Amniotic stem cell (primary cell): ENCODE measurements around the gene MAFG.
A peak's percentile ranks its signal among the peaks of the same experiment; 100 is the strongest.
"Not testable (repeated sequence)": the region's sequence is repeated elsewhere in the genome, so short reads cannot be mapped to it uniquely, and the experiment has no call there.

Experiments
- DNase-seq: peaks from one replicate; lab custom pipeline; 2025; lab: John Stamatoyannopoulos, UW

MAFG gene

DNA sequence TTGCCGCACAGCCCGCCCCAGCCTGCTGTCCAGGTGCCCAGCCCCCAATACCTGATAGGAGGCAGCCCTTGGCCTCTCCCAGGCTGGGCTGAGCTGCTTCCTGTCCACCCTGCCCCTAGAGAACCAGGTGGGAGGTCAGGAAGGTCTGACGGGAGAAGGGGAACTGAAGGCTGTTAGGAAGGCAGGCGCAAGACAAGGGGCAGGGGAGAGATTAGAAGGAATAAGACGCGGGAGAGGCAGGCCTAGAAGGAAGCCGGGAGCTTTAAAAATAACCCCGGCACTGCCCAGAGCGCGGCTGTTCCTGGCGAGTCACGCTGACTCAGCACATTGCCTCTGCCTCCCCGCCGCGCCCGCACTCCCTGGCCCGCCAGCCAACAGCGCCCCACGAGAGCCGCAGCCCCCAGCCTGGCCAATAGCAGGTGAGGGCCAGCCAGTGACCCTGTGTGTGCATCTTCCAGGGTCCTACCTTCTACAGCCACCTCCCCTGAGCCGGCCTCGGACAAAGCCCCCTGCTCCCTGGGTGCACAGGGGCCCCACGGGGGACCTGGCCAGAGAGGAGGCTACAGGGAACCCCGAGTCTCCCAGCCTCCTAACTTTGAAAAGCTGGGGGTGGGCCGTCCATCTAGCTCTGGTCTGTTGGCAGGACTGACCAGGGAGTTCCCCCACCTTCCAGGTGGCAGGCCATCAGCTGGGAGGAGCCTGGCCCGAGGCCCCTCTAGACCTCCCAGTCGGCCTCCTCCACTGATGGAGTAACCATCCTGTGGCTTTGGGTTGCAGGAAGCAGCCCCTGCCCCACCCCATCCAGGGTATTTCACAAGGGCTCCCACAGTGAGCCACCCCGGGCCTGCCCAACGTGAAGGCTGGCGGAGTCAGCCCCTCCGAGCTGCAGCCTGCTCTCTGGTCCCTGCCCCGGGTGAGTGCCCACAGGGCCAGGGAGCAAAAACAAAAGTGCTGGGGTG is 4.0 kb downstream of the MAFG start:
- DNase-seq, result peak; percentile 30

DNA sequence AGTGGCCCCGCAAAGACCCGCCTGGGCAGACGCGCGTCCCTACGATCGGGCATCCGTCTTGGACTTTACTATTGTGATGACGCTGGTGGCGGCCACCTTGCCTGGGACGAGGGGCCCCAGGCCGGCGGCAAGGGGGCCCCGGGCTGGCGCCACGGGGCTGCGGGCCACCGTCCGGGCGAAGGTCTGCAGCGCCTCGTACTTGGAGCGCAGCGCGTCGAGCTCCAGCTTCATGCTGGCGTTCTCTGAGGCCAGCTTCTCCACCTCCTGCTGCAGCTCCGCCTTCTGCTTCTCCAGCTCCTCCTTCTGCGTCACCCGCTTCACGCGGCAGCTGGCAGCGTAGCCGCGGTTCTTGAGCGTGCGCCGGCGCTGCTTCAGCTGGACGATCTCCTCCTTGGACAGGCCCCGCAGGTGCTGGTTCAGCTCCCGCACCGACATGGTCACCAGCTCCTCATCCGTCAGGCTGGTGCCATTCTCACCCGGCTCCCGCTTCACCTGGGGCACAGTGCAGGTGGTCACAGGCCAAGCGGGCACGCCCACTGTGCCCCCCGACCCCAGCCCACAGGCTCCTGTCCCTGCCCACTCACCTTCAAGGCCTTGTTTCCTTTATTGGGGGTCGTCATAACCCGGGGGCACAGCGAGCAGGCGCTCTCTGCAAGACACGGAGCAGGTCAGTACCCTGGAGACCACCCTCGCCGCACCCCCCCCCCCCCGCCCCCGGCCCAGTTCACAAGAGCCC is 4.8 kb downstream of the MAFG start:
- DNase-seq, result no peak

DNA sequence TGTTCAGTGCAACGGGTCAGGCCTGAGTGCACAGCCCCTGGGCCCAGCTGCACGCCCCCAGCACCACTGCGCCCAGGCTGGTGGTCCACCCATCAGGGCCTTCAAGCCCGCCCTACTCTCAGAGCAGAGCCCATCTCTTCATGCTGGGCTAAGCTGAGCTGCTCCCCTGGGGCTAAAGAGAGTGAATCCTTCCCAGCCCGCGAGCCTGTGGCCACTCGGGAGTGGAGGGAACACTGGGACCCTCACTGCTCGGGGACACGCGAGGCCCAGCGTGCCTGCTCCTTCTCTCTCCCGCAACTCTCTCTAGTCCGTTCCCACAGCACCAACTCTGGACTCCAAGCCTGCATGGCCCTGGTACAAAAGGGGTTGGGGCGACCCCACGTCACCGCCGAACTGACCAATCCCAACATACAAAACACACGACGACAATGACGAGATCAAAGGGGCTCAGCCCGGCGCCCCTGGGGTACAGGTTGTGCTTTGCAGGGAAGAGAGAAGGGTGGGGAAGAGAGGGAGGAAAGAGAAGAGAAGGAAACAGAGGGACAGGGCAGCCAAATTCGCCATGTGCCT is 5.5 kb downstream of the MAFG start:
- no peak for DNase-seq

DNA sequence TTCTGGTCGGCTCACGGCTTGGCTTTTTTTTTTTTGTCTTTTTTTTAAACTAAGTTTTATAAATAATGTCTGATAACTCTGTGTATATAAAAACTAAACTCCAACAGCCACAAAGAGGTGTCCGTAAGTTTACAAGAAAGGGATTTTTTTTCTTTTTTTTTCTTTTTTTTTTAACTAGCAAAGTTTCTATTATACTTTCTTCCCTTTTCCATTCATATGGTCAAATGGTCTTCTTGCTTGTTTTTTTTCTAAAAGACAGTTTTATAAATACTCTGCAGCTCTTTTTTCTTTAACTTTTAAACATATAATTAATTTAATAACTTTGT is 6.0 kb downstream of the MAFG start:
- DNase-seq, result no peak

DNA sequence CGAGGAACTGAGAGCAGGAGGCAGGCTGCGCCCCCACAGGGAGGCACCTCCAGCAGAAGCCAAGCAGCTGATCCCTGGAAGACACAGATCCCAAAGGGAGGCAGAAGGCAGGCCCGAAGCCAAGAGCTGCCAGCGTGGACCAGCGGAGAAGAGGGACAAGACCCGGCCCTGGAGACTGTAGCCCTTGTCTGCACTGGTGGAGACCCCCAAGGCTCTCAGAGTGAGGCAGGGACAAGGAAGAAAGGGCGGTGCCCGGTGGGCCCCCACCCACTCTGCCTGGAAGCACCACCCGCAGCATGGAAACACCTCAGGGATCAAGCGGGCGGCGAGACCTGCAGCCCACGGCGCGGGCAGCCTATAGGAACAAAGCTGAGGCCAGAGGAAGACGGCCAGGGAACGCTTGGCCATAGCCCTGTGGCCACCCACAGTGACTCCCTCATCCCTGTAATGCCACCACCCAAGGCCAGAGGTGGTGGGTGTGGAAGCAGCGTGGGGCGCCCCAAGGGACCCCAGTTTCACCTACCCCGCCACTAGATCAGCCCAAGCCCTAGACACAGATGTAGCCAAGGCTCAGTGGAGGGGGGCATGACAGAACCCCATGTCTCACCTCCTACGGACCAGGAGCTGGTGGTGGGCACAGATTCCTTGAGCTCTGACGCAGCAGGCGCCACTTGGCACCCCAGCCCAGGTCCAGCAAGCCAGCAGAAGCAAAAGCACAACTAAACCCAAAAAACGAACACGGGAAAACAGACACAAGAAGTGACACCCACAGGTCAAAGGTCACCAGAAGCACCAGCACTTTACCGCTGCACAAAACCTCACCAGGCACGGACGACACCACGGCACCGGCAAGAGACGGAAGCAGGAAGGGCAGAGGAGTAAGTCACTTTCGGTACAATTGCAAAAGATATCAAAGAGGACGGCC is 6.7 kb downstream of the MAFG start:
- DNase-seq, result no peak

DNA sequence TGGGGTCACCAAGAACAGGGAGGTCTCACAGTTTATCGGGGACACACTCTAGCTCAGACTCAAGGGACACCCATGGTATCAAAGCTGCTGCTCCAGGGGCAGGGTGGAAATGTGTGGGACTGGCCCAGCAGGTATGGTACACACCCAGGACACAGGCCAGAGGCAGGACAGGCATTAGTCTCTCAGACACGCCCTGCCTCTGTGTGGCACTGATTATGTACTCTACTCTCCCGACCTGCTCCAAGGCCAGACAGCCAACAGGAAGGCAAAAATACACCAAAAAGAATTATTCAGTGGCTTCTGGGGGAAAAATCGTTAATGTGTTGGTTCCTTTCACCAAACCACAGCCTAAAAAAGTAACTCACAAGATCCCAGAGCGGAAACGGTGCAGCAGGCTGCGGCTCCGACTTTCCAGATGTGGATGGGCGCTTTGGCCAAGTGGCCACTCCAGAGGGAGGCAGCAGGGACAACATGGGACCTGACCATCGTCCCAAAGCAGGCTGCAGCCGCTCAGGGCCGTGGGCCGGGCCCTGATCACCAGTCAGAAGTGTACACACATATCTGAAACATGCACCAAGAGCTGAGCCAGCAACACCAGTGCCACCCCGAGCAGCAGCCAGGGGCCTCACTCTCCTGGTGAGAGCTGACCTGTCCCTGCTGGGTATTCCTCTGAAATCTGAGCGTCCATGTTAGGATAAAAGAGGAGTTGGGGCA is 8.5 kb downstream of the MAFG start:
- DNase-seq, result no peak

DNA sequence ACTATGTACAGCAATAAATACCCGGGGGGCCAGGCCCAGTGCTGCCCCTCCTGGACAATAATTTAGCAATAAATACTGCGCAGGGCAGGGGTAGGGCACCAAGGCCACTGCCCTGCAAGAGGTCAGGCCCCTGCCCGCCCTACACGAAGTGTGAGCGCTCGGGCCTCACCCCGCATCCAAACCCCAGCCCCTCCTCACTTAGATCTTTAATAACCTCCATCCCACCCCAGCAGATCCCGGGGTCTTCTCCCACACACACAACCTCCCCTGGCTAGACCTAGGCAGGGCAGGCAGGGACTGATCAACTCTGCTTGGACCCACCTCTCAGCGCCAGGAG is 9.2 kb downstream of the MAFG start:
- DNase-seq, result not testable (repeated sequence)

DNA sequence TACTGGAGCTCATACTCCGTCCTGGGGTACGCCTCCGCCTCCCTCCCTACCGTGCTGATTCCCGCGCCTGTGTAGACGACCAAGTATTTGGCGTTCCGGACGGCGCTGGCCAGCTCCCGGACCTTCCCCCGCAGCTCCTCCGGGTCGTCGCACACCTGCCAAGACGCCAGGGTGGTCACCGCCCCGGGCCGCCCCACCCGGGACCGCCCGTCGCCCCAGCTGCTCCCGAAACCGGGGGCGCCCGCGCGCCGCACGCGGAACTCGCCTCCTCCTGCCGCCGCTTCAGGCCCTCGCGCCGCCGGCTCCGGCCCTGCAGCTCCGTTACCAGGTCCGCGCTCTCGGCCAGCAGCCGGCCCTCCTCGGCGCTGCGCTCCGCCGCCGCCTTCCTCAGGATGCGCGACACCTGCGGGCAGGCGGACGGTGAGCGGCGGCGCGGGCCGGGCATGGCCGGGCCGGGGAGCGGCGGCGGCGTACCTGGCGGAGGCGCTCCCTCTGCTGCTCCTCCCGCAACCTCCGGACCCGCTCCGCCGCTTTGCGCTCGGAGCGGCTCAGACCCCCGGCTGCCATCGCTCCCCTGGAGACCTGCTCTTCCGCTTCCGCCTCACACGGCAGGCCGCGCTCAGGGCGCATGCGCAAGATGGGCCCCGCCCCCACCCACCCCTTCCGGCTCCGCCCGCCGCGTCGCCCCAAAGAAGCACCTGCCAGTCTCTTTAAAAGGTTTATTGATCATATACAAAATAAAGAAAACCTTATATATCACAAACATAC is 9.8 kb downstream of the MAFG start, which contains the start of gene SIRT7:
Gene SIRT7, minus strand, starts transcription at position 612 of the 768 bp plus-strand sequence. Its CDS starts 45 bp downstream, at position 567.
- peak; percentile 32 for DNase-seq

DNA sequence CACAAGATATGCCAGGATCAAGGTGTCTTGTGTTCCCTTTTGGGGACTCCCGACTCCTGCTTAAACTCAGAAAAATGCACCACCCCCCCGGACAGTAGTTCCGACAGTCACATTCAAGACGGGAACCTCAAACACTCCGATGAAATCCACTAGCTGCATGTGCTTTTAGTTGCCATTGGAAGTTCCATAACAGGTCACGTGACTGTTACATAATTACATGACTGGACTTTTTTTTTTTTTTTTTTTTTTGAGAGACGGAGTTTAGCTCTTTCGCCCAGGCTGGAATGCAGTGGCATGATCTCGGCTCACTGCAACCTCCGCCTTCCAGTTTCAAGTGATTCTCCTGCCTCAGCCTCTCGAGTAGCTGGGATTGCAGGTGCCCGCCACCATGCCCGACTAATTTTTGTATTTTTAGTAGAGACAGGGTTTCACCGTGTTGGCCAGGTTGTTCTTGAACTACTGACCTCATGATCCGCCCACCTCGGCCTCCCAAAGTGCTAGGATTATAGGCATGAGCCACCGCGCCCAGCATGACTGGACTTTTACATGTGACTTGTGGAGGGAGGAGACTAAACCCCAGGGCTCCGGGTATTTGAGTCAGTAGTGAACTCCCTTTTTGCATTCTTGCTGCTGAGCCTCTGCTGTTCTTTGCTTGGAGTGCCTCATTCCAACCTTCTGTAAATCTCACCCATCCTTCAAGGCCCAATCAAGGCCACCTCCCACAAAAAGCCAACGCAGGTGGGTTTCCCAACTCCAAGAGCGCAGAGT is 11.1 kb downstream of the MAFG start:
- DNase-seq, result no peak

DNA sequence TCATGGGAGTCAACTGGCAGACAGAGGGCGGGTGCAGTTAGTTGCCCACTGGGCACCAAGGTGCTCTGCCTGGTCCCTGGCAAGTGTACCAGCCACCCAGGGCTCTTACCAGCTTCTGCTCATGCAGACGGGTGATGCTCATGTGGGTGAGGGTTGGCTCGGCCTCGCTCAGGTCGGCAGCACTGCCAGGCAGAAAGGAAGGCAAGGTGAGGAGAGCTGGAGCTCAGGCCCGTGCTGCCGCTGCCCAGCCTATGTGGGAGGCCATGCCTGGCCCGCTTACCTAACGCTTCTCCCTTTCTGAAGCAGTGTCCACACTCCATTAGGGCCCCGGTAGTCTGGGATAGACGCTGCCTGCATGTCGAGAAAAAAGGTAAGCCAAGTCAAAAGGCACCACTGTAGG is 12.2 kb downstream of the MAFG start:
- DNase-seq, result no peak

DNA sequence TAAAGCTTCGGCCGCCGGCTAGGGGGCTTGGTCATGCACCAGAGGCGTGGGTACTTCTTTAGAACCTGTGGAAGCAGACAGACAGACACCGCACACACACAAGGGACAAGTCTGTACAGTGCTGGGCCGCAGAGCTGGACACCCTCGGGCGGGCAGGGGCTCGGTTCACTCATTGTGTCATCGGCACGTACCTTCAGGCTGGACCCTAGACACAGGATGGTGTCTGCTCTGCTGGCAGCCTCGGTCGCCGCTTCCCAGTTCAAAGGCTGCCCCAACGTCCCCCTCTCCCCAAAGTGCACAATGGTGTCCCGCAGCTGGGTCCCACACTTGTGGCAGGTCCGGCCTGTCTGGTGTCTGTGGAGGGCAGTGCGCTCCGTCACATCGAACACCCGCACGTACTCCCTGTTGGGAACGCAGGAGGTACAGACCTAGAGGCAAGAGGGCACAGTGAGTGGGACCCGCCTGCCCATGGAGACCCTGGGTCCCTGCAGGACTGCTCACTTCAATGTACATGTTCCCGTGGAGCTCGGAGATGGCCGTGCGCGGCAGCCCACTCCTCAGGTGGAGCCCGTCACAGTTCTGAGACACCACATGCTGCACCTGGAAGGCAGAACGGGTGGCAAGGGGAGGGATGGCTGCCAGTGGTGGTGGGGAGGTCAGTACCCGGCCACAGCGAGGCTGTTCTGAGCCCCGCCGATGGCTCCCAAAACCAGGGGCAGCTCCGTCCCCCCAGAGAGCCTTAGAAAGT is 13.3 kb downstream of the MAFG start:
- DNase-seq, result no peak

DNA sequence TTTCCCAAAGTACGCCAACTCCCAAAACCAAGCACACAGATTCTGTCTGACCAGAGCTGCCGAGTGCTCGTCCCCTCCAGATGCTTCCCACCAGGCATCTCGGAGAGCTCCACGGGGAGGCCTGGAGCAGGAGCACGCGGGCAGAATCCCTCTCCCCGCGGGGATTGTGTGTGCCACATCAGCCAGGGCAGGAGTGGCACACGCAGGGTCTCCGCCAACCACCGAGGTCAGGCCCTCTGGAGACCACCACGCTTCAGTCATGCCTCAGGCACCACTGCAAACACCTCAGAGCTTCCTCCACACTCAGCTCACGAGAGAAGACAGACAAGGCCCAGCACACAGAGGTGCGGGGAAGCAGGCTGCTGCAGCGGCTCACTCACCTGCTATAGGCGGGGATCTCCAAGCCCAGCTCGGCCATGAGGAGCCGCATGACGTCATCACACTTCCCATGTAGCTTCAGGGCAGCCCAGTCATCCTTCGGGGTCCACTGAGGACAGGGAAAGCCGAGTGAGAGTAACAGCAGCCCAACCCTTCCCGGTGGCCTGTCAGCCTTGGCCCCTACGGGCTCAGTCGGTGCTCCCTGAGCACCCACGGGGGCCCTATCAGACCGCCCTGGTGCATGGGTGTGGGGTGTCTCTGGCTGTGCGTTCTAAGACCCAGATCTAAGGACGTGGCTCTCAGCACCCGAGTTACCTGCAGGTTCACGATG is 14.0 kb downstream of the MAFG start:
- no peak for DNase-seq

DNA sequence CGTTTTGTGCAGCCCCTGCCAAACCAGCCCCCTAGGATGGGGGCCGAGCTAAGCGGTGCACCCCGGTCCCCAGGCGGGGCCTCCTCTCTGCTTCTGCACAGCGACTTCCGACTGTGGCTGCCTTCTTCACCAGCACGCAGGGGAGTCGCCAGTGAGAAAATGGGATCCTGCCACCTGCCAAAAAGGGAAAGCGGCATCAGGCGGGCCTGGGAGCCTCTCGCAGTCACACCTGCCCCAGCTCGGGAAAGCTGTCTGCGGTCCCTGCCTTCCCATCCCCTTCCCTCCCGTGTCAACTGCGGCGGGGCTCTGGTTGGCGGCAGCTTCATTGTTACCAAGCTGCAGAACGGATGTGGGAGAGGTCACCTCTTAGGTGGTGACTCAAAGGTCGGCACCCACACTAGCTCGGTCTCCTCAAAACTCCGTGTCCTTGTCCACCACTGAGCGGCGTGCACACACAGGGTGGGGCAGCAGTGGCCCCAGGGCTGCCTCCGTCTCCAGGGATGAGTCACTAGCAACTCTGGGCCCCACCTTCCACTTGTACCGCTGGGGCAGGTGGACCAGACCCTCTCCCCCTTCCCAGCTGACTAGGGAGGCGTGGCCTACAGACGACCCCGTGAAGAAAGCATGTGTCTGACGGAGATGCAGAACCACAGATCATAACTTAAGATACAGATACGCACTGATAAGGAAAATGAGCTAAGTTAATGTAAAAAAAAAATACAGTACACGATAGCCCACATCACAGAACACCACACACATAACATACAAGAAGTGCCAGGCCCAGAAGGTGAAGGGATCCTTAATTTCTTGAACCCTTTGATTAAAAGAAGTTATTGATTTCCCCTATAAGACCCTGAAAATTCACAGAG is 14.9 kb downstream of the MAFG start:
- no peak for DNase-seq

DNA sequence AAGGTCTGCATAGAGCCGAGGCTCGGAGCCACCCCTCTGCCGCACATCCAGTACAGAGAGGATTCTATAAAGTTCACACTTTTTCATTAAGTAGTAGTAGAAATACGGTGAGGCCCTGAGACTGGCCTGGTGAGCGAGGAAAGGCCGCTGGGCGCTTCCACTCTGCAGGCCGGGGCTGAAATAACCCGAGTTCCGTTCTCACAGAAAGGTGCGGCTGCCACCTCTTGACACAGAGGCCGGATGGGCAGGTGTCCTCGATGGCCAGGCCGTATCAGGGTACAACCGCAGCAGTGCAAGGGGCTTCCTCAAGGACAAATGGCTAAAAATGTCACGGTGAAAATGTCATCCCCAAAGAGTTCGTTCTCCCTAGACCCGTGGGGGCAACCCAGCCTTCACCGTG is 15.6 kb downstream of the MAFG start:
- no peak for DNase-seq

DNA sequence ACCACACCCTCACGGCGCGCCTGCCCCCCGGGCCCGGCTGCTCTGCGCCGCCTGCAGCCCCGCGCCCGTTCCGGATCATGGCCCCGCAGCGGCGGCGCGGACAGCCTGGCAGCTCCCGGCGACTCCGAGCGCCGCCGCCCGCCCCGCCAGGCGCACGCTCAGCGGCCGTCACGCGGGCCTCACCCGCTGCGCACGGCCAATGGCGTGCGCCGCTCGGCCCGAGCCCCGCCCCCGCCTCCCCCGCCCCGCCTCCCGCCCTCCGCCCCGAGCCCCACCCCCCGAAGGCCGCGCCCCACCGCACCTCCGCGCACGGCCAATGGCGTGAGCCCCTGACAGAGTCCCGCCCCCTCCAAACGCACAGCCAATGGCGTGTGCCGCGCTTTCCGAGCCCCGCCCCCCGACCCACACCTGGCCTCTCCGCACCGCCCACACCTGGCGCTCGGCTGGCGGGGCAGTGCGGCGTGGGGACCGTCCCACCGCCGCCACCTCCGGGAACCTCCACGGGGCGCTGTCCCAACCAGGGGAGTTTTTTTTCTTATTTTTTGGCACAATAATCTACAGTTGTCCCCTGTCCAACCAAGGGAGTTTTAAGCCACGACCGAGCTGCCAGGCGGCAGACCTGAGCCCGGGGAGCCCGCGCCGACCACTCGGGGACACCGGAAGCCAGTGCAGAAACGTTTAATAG is 16.1 kb downstream of the MAFG start, which contains the start of gene PCYT2:
Gene PCYT2, minus strand, starts transcription at position 123 of the 685 bp plus-strand sequence. Its CDS starts 44 bp downstream, at position 79.
- DNase-seq, result peak; percentile 51

DNA sequence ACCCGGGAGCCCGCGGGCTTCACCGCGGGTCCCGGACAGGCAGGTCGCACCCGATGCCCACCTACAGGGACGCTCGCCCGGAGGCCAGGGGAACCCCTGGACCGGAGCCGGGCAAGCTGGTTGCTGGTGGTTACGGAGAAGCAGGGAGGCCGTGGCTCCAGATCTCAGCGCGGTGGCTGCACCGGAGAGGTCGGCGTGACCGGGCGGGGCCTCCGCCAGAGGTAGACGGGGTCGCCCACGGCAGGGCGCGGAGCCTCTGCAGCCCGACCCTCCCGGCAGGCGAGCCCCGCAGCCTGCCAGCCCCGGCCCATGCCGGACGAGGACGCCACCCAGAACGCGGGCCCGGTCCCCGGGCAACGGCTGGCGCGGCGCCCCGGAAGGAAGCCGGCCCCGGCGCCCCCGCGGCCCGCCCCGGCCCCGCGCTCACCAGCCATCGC is 16.7 kb downstream of the MAFG start:
- no peak for DNase-seq
